GM18909 (cell line): ENCODE data around the gene ACAA2.

ENCODE experiments used
- ATAC-seq: cut with Tn5 transposase; IDR thresholded peaks from one replicate; pipeline ENCODE4 v1.9.1; 2021; ENCODE audit warnings: mild to moderate bottlenecking; ENCODE audit not compliant: unreplicated experiment, poor library complexity

Gene ACAA2

DNA sequence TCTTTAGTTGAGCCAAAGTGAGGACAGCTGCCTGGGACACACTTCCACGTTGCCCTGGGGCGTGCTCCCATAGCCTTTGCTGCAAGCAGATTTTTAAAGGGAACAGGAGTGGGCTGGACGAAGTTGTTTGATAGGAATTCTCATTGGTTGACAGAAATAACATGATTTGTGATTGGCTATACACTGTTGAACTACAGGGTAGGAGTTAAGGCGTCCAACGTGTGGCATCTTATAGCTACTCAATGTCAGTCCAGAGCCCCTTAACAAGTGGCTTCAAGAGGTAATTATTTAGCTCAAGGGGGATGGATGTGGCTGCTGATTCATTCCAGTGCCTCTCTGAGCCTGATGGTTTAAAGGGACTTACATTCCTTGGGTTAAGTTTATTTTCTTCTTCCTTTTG is 65.5 kb downstream of the ACAA2 start:
- ATAC-seq: no peak

DNA sequence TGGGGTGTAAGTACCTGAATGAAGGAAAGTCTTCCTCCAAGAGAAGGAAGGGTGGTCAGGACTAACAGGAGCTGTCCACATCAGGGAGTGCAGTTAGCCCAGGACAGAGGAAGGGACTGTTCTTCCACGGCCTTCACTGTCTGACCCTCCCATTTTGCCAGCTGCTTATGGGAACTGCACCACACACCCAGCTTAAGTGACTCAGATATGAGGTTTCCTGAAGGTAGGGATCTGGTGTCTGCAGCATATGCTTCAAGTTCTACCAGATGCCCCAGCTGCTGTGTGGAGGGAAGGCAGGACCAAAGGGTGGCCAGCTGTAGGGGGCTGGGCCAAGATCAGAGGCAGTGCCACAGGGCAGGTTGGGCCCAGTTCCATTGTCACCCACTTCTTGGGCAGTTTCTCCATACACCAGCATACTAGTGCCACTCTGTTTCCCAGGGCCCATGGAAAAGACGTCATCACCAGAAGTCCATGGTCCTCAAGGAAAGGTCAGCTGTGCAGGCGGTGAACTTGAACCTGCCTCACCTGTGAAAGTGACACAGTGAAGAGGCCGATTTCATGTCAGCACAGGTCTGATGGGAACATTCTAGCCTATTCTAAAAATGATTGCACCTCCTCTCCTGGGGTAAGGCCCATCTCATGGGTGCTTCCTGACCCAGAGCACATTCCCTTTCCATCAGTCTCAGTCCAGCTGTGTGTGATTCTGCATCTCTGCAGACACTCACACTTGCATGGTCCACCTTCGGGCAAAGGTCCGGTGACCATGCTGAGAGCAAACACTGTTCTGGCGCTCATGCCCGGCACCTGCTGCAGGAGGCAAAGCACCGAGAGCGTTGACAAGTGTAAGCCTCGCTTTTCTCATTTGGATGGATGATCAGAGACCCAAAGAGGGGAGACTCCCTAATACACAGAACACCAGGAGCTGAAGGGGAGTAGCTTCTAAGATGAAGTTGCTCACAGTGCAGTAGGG is 68.0 kb downstream of the ACAA2 start:
- no peak for ATAC-seq

- ATAC-seq: no peak
Measured at GRCh38 chr18:49744376-49745008, 68.8 kb downstream of the ACAA2 start.

- ATAC-seq: no peak
Measured at GRCh38 chr18:49743117-49743567, 70.2 kb downstream of the ACAA2 start.

DNA sequence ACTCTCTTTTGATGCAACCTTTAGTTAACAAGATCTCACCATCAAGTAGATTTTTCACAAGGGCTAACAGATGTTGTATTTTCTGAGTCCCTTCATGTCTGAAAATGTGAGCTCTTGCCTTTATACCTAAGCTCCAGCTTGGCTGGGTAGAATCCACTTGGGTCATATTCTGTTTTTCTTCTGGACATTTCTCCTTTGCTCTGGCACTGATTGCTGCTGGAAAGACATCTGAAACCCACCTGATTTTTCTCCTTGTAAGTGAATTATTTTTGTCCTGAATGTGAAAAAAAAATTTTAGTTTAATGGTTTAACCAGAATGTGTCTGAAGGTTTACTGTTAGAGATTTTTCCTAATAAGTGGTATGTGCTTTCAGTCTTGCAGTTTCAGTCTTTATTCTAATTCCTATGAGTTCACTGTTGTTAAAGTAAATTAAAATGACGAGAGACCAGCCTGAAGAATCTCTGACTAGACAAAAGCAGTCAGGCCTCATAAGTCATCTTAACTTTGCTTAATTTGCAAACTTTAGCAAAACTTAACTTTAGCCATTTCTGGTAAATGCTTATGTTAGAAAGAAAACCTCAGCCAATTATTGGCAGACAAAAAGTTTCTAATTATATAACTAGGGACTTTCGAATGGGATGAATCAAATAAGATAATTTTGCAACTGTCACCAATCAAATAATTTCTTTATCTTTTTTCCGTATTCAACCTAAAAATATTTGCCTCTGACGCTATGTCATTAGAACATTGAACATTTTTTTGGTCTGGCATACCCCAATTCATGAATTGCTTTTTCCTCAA is 70.8 kb downstream of the ACAA2 start:
- ATAC-seq: no peak

GRCh38 chr18:49739275-49739674 is 74.1 kb downstream of the ACAA2 start:
- ATAC-seq: no peak

GRCh38 chr18:49738721-49739120 is 74.6 kb downstream of the ACAA2 start:
- ATAC-seq: no peak

DNA sequence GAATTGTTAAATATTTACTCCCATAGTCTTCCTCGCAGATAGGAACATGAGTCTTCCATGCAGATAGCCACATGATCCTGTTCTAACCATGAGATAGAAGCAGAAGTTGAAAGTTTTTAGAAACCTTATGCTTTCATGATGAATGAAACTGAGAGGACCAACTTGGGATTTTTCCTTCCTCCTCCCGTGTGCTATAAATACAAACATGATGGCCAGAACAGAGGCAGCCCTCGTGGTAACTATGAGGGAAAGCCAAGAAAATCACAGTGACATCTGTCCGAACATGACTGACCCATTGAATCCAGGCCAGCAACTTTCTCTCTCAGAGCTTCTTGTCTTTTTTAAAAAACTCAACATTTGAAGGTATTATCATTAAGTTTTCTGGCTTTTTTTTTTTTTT is 78.5 kb downstream of the ACAA2 start:
- ATAC-seq: no peak

- no peak for ATAC-seq
Measured at GRCh38 chr18:49733896-49734585, 79.3 kb downstream of the ACAA2 start.

GRCh38 chr18:49733321-49733720 is 80.0 kb downstream of the ACAA2 start:
- ATAC-seq: no peak
